Measurements from ENCODE around the gene CDO1. TPM values are rescaled to one million over a fixed set of nuclear protein-coding genes. Genes with fewer than 3 reads are reported as not detected.
"Not testable (repeated sequence)": the region's sequence is repeated elsewhere in the genome, so short reads cannot be mapped to it uniquely, and the experiment has no call there.

Gene CDO1
- total RNA-seq, 1 donor: 0.10 TPM

- Histone ChIP-seq H3K4me1 (ENCODE audit: insufficient read depth, low read length) (peaks cover 16% of the 10 kb centered on the region), H3K9me3 (ENCODE audit: low read depth, low read length) (no peaks in the 10 kb centered on the region), H3K27me3 (ENCODE audit: insufficient read depth, low read length) (peaks cover 75% of the 10 kb centered on the region), H3K4me3 (ENCODE audit: low read length) (no peak overlapping the region)
Measured at GRCh38 chr5:115813719-115814118, 2.7 kb downstream of the CDO1 start.

DNA sequence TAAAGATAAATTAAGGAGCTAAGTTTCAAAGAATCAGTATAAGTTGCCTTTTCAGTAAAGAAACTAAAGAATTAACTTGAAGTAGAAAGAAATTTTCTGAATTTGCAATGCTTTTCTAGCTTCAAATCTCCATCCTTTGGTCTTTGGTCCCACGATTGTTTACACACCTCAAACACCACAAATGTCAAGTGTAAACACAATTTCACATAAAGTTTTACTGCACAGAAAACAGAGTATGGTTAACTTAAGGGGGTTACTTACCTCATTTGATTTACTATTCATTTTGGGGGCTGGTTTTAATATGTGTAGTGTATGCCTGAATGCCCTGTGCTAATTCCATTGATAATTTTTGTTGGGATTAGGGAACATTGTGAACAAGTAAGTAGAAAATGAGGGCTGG lies 4.1 kb downstream of the CDO1 start:
- Histone ChIP-seq H3K27me3 (ENCODE audit: insufficient read depth, low read length) (peaks cover 61% of the 10 kb centered on the region), H3K4me1 (ENCODE audit: insufficient read depth, low read length) (peaks cover 16% of the 10 kb centered on the region), H3K4me3 (ENCODE audit: low read length) (no peak overlapping the region), H3K9me3 (ENCODE audit: low read depth, low read length) (no peaks in the 10 kb centered on the region)

DNA sequence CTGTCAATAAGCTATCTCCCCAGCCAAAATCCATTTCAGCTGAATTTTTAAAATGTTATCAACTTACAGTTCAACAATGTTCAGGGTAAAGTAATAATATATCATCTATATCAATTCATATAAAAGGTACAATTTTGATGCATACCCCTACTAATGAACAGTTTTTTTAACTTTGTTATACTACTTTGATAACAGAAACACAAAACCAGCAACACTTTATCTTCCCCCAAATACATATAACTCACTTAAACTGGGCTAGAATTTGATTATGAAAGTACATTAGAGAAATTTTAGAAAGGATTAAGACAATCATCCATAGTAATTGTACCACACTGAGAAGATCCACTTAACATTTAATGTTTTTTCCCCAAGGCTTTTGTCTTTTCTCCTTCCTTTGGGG lies 5.1 kb downstream of the CDO1 start:
- Histone ChIP-seq H3K9me3 (ENCODE audit: low read depth, low read length) (no peaks in the 10 kb centered on the region), H3K4me1 (ENCODE audit: insufficient read depth, low read length) (peaks cover 11% of the 10 kb centered on the region), H3K27me3 (ENCODE audit: insufficient read depth, low read length) (peaks cover 51% of the 10 kb centered on the region), H3K4me3 (ENCODE audit: low read length) (no peak overlapping the region)

- Histone ChIP-seq H3K9me3 (ENCODE audit: low read depth, low read length) (no peaks in the 10 kb centered on the region), H3K27me3 (ENCODE audit: insufficient read depth, low read length) (peaks cover 45% of the 10 kb centered on the region), H3K4me3 (ENCODE audit: low read length) (no peak overlapping the region), H3K4me1 (ENCODE audit: insufficient read depth, low read length) (peaks cover 4% of the 10 kb centered on the region)
Measured at GRCh38 chr5:115810761-115811160, 5.7 kb downstream of the CDO1 start.

DNA sequence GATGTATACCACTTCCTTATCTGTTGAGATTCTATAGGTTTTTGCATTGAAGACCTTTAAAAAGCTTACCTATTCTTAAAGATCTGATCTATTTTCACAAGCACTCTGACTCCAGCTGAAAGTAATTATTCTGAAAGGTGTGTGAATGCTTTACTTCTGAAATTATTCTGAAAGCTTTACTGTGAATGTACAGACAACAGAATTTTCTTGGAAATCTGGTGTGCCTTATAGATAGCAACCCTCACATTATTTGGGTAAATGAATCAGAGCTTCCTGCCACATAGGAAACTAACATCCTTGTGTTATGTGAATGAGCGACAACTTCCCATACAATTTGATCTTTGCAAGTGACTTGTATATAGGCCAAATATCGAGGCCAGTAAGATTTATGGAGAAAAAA lies 6.5 kb downstream of the CDO1 start:
- Histone ChIP-seq H3K4me1 (ENCODE audit: insufficient read depth, low read length) (no peaks in the 10 kb centered on the region), H3K9me3 (ENCODE audit: low read depth, low read length) (no peaks in the 10 kb centered on the region), H3K4me3 (ENCODE audit: low read length) (no peak overlapping the region), H3K27me3 (ENCODE audit: insufficient read depth, low read length) (peaks cover 39% of the 10 kb centered on the region)

GRCh38 chr5:115808066-115808465 lies 8.4 kb downstream of the CDO1 start:
- not testable (repeated sequence) for H3K4me1 ChIP-seq (ENCODE audit: insufficient read depth, low read length); H3K4me3 ChIP-seq (ENCODE audit: low read length); H3K9me3 ChIP-seq (ENCODE audit: low read depth, low read length)
- H3K27me3 ChIP-seq (ENCODE audit: insufficient read depth, low read length): peaks cover 21% of the 10 kb centered on the region

DNA sequence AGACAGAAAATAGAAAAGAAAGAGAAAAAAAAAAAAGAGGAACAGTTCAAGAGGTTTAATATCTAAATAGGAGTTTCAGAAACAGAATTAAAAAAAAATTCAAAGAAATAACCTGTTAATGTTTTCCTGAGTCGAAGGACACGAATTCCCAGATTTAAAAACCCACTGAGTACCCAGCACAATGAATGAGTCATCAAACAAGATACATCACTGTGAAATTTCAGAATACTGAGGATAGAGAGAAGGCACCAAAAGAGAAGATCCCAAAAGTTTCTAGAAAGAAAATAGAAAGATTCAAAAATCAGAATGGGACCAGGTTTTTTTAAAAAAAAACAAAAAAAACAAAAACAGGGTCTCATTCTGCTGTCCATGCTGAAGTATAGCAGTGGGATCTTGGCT lies 8.8 kb downstream of the CDO1 start:
- Histone ChIP-seq H3K9me3 (ENCODE audit: low read depth, low read length) (no peaks in the 10 kb centered on the region), H3K4me3 (ENCODE audit: low read length) (no peak overlapping the region), H3K27me3 (ENCODE audit: insufficient read depth, low read length) (peaks cover 19% of the 10 kb centered on the region), H3K4me1 (ENCODE audit: insufficient read depth, low read length) (no peaks in the 10 kb centered on the region)

GRCh38 chr5:115806986-115807653 lies 9.3 kb downstream of the CDO1 start:
- Histone ChIP-seq H3K4me3 (ENCODE audit: low read length) (no peak overlapping the region), H3K4me1 (ENCODE audit: insufficient read depth, low read length) (no peaks in the 10 kb centered on the region), H3K9me3 (ENCODE audit: low read depth, low read length) (no peaks in the 10 kb centered on the region), H3K27me3 (ENCODE audit: insufficient read depth, low read length) (peaks cover 14% of the 10 kb centered on the region)

GRCh38 chr5:115801984-115802383 lies 14.5 kb downstream of the CDO1 start:
- peaks cover 3% of the 10 kb centered on the region for H3K27me3 ChIP-seq (ENCODE audit: insufficient read depth, low read length)
- H3K4me1 ChIP-seq (ENCODE audit: insufficient read depth, low read length): no peaks in the 10 kb centered on the region
- no peak overlapping the region for H3K4me3 ChIP-seq (ENCODE audit: low read length)
- H3K9me3 ChIP-seq (ENCODE audit: low read depth, low read length): no peaks in the 10 kb centered on the region

GRCh38 chr5:115801152-115801551 lies 15.3 kb downstream of the CDO1 start:
- no peaks in the 10 kb centered on the region for H3K9me3 ChIP-seq (ENCODE audit: low read depth, low read length)
- H3K4me1 ChIP-seq (ENCODE audit: insufficient read depth, low read length): no peaks in the 10 kb centered on the region
- H3K4me3 ChIP-seq (ENCODE audit: low read length): no peak overlapping the region
- H3K27me3 ChIP-seq (ENCODE audit: insufficient read depth, low read length): peaks cover 3% of the 10 kb centered on the region

DNA sequence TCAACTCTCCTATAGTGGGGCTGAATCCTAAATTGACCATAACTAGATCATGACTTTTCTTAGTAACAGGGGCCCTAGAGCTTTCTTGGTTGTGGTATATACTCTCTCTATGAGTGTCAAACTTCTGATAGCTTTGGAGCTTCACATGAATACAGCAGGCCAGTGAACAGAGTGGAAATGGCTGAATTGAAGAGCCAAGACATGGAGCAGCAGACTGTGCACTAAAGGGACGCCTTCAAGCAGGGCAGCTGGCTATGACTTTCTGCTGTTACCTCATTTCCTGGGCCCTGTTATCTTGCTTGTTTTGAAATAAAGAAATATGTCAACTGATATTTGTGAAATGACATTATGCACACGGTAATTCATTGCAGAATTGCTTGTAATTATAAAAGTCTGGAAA lies 16.4 kb downstream of the CDO1 start:
- no peak overlapping the region for H3K4me3 ChIP-seq (ENCODE audit: low read length)
- no peaks in the 10 kb centered on the region for H3K9me3 ChIP-seq (ENCODE audit: low read depth, low read length)

GRCh38 chr5:115798252-115798651 lies 18.2 kb downstream of the CDO1 start:
- Histone ChIP-seq H3K4me1 (ENCODE audit: insufficient read depth, low read length) (no peaks in the 10 kb centered on the region), H3K27me3 (ENCODE audit: insufficient read depth, low read length) (peaks cover under 1% of the 10 kb centered on the region), H3K4me3 (ENCODE audit: low read length) (no peak overlapping the region), H3K9me3 (ENCODE audit: low read depth, low read length) (no peaks in the 10 kb centered on the region)

More for the DNA sequence above, 16.4 kb downstream of the CDO1 start:
- H3K4me1 ChIP-seq (ENCODE audit: insufficient read depth, low read length): no peaks in the 10 kb centered on the region
- H3K27me3 ChIP-seq (ENCODE audit: insufficient read depth, low read length): no peaks in the 10 kb centered on the region

- H3K4me3 ChIP-seq (ENCODE audit: low read length): no peak overlapping the region
- H3K9me3 ChIP-seq (ENCODE audit: low read depth, low read length): no peaks in the 10 kb centered on the region
- no peaks in the 10 kb centered on the region for H3K4me1 ChIP-seq (ENCODE audit: insufficient read depth, low read length)
- H3K27me3 ChIP-seq (ENCODE audit: insufficient read depth, low read length): peaks cover 7% of the 10 kb centered on the region
Measured at GRCh38 chr5:115796656-115797055, 19.8 kb downstream of the CDO1 start.

DNA sequence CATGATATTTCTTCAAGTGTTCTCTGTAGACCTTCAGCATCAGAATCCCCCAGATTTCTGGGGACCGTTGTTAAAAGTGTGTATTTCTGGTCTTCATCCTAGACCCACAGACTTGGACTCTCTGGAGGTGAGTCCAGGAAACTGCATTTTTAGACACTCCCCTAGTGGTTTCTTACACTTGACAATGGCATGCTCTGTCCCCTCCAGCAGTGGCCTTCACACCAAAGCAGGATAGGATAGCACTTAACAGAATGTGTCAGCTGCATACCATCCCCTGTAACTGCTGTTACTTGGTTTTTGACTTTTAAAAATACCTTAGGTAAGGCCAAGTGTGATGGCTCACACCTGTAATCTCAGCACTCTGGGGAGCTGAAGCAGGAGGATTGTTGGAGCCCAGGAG lies 20.8 kb downstream of the CDO1 start:
- Histone ChIP-seq H3K27me3 (ENCODE audit: insufficient read depth, low read length) (peaks cover 14% of the 10 kb centered on the region), H3K4me1 (ENCODE audit: insufficient read depth, low read length) (no peaks in the 10 kb centered on the region), H3K9me3 (ENCODE audit: low read depth, low read length) (no peaks in the 10 kb centered on the region), H3K4me3 (ENCODE audit: low read length) (no peak overlapping the region)

- H3K9me3 ChIP-seq (ENCODE audit: low read depth, low read length): no peaks in the 10 kb centered on the region
- peaks cover 47% of the 10 kb centered on the region for H3K27me3 ChIP-seq (ENCODE audit: insufficient read depth, low read length)
Measured at GRCh38 chr5:115788440-115788839, 28.0 kb downstream of the CDO1 start.

GRCh38 chr5:115787426-115787825 lies 29.0 kb downstream of the CDO1 start:
- peaks cover 44% of the 10 kb centered on the region for H3K27me3 ChIP-seq (ENCODE audit: insufficient read depth, low read length)

More at GRCh38 chr5:115788440-115788839, 28.0 kb downstream of the CDO1 start:
- H3K4me1 ChIP-seq (ENCODE audit: insufficient read depth, low read length): no peaks in the 10 kb centered on the region
- no peak overlapping the region for H3K4me3 ChIP-seq (ENCODE audit: low read length)

More at GRCh38 chr5:115787426-115787825, 29.0 kb downstream of the CDO1 start:
- H3K9me3 ChIP-seq (ENCODE audit: low read depth, low read length): no peaks in the 10 kb centered on the region
- no peaks in the 10 kb centered on the region for H3K4me1 ChIP-seq (ENCODE audit: insufficient read depth, low read length)
- no peak overlapping the region for H3K4me3 ChIP-seq (ENCODE audit: low read length)

Data from mononuclear cell (primary cell).